HepG2 (cell line): ENCODE measurements around the gene UBE2L6. TPM values are rescaled to one million over a fixed set of nuclear protein-coding genes. Genes with fewer than 3 reads are reported as not detected.

ENCODE experiments used
- ARID2 ChIP-seq: sonication (generic); formaldehyde crosslinking; IDR thresholded peaks from 2 replicates; pipeline ENCODE4 v1.8.1; 2022; ENCODE audit warnings: mild to moderate bottlenecking, missing genetic modification reagents, borderline replicate concordance
- BHLHE40 ChIP-seq: IDR thresholded peaks from 2 replicates; pipeline ENCODE4 v1.6.1; 2011; ENCODE audit warnings: low read length, improper control_type of control experiment
- DNMT3B ChIP-seq: conservative IDR thresholded peaks from 2 replicates; pipeline ENCODE4 v1.6.1; 2016; ENCODE audit warnings: missing biosample characterization, control low read depth
- GATA4 ChIP-seq: sonication (generic); IDR thresholded peaks from 2 replicates; pipeline ENCODE4 v1.6.1; 2016; ENCODE audit warnings: antibody characterized with exemption, low read depth, borderline replicate concordance
- HHEX ChIP-seq: IDR thresholded peaks from 2 replicates; pipeline ENCODE4 v1.6.1; 2016; ENCODE audit warnings: control low read depth
- JDP2 ChIP-seq: sonication (generic); formaldehyde crosslinking; IDR thresholded peaks from 2 replicates; pipeline ENCODE4 v1.8.1; 2022; ENCODE audit warnings: missing genetic modification reagents, borderline replicate concordance
- JUNB ChIP-seq: sonication (generic); formaldehyde crosslinking; IDR thresholded peaks from 2 replicates; pipeline ENCODE4 v1.8.0; 2022; ENCODE audit warnings: missing genetic modification reagents, mild to moderate bottlenecking, borderline replicate concordance
- MAFK ChIP-seq, 2 experiments: IDR thresholded peaks in 1 of 2; conservative IDR thresholded peaks in 1 of 2; 2 replicates each; pipeline ENCODE4 v1.6.1; 2011; ENCODE audit warnings: improper control_type of control experiment in 2 of 2, low read length in 2 of 2
- NCOR1 ChIP-seq: fragments of 200-600 bp; sonication (generic); IDR thresholded peaks from 2 replicates; pipeline ENCODE4 v1.7.0; 2017; ENCODE audit warnings: antibody characterized with exemption, low read length, borderline replicate concordance
- NFIB ChIP-seq: sonication (generic); formaldehyde crosslinking; IDR thresholded peaks from 2 replicates; pipeline ENCODE4 v1.9.0; 2021; ENCODE audit warnings: missing genetic modification reagents, mild to moderate bottlenecking, borderline replicate concordance
- PHF20 ChIP-seq: sonication (generic); formaldehyde crosslinking; IDR thresholded peaks from 2 replicates; pipeline ENCODE4 v1.5.0; 2020; ENCODE audit warnings: mild to moderate bottlenecking, missing genetic modification reagents
- PRPF4 ChIP-seq: fragments of 200-400 bp; formaldehyde crosslinking; IDR thresholded peaks from 2 replicates; pipeline ENCODE4 v1.6.1; 2016; ENCODE audit warnings: low read length, low read depth; ENCODE audit not compliant: poor library complexity, severe bottlenecking
- SRF ChIP-seq: IDR thresholded peaks from 2 replicates; pipeline ENCODE4 v1.6.1; 2011; ENCODE audit warnings: mild to moderate bottlenecking, low read depth, low read length, moderate library complexity
- YEATS4 ChIP-seq: sonication (generic); formaldehyde crosslinking; IDR thresholded peaks from 2 replicates; pipeline ENCODE4 v1.4.0; 2020; ENCODE audit warnings: missing genetic modification reagents, borderline replicate concordance
- ZFP41 ChIP-seq: sonication (generic); formaldehyde crosslinking; IDR thresholded peaks from 2 replicates; pipeline ENCODE4 v1.4.0; 2020; ENCODE audit warnings: mild to moderate bottlenecking, missing genetic modification reagents, borderline replicate concordance
- ZNF329 ChIP-seq: sonication (generic); formaldehyde crosslinking; IDR thresholded peaks from 2 replicates; pipeline ENCODE4 v1.9.0; 2021; ENCODE audit warnings: low read depth, mild to moderate bottlenecking, missing genetic modification reagents
- ZNF354B ChIP-seq: sonication (generic); formaldehyde crosslinking; IDR thresholded peaks from 2 replicates; pipeline ENCODE4 v1.8.0; 2022; ENCODE audit warnings: mild to moderate bottlenecking, missing genetic modification reagents
- ZNF510 ChIP-seq: sonication (generic); formaldehyde crosslinking; IDR thresholded peaks from 2 replicates; pipeline ENCODE4 v1.4.0; 2020; ENCODE audit warnings: low read depth, mild to moderate bottlenecking, missing genetic modification reagents
- ZNF678 ChIP-seq: sonication (generic); formaldehyde crosslinking; IDR thresholded peaks from 2 replicates; pipeline ENCODE4 v1.4.0; 2020; ENCODE audit warnings: mild to moderate bottlenecking, missing genetic modification reagents
- polyA plus RNA-seq, 8 experiments: library from polyadenylated mRNA; depleted of rRNA in 3 of 8; stranded (reverse) in 7 of 8; unstranded in 1 of 8; fragments of >200 nt; fragmentation: Illumina TruSeq in 4 of 8; extraction: Trizol in 4 of 8; gene quantifications; 2 replicates each; pipeline versions ENCODE4 v1.2.1 to v1.2.3, GENCODE V29; 2011 to 2016; ENCODE audit warnings: low read depth in 4 of 8, missing spikeins in 1 of 8, mixed read lengths in 1 of 8; ENCODE audit not compliant: insufficient read depth in 1 of 8
- total RNA-seq, 5 experiments: library from RNA; depleted of rRNA; stranded (reverse); fragments of >200 nt; fragmentation: Illumina TruSeq; extraction: Trizol; gene quantifications; 2 replicates each; pipeline ENCODE4 v1.2.3, GENCODE V29; 2016; ENCODE audit warnings: low read depth in 1 of 5
- TF ChIP-seq, protein P1 (sequence below): sonication (generic); formaldehyde crosslinking; IDR thresholded peaks from 2 replicates; pipeline ENCODE4 v1.4.0; 2020; ENCODE audit warnings: missing genetic modification reagents
- TF ChIP-seq, protein P2 (sequence below): sonication (generic); formaldehyde crosslinking; IDR thresholded peaks from 2 replicates; pipeline ENCODE4; 2020; ENCODE audit warnings: missing genetic modification reagents, mild to moderate bottlenecking, borderline replicate concordance
- TF ChIP-seq, protein P3 (sequence below): IDR thresholded peaks from 2 replicates; pipeline ENCODE4 v1.6.1; 2016; ENCODE audit warnings: missing compliant biosample characterization, missing genetic modification reagents, borderline replicate concordance
- TF ChIP-seq, protein P4 (sequence below): IDR thresholded peaks from 2 replicates; pipeline ENCODE4 v1.6.1; 2016

UBE2L6 gene
- total and polyA plus RNA-seq, 2 of the 13 experiments (the other 11 are each of a cell fraction or from before 2014, with no cell fraction given): 30.3 to 30.4 TPM

DNA sequence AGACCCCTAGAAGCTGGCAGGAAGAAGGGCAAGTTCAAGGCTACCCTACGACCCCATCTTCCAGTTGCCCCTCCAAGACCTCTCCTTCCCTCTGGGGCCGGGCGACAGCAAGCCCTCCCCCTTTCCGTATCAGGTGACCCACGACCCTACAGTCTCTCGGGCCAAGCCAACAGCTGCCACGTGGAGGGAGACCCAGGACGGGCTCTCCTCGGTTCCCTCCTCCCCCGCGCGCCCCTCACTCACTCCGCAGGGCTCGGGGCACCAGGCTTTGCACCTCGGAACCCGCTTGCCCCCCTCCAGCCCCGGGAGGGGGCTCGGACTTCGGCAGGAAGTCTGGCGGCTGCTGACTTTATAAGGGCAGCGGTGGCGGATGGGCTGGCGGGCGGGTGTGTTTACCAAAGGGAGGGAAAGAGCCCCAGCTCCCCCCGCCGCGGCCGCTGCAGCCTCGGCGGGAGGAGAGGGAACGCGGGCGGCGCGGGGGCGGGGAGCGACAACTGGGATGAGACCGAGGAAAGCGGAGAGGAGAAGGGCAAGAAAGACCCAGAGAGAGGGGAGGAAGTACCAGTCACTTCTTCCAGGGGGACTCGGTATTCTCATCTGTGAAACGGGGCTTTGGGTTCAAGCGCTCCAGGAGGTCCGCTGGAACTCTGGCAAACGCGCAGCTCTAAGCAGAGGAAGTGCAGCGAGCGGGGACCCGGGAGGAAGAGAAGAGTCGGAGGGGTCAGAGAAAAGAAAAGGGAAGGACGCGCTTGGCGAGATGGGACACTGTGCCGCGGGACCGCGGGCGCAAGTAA lies 52.7 kb downstream of the UBE2L6 start (continued):
- TF ChIP-seq, protein P1, sequence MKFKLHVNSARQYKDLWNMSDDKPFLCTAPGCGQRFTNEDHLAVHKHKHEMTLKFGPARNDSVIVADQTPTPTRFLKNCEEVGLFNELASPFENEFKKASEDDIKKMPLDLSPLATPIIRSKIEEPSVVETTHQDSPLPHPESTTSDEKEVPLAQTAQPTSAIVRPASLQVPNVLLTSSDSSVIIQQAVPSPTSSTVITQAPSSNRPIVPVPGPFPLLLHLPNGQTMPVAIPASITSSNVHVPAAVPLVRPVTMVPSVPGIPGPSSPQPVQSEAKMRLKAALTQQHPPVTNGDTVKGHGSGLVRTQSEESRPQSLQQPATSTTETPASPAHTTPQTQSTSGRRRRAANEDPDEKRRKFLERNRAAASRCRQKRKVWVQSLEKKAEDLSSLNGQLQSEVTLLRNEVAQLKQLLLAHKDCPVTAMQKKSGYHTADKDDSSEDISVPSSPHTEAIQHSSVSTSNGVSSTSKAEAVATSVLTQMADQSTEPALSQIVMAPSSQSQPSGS (CRISPR knock-in tag): no peak
- TF ChIP-seq ZFP41 (peak; percentile 24; the same call in 1 of the 2 replicates), PHF20 (CRISPR knock-in tag) (peak; percentile 3; the same call in 1 of the 2 replicates), HHEX (no peak), ZNF354B (CRISPR knock-in tag) (peak; percentile 75; the same call in 1 of the 2 replicates), NFIB (CRISPR knock-in tag) (peak; percentile 71; the same call in 1 of the 2 replicates), DNMT3B (CRISPR knock-in tag) (no peak; the same call in 1 of the 2 replicates), ARID2 (CRISPR knock-in tag) (peak; percentile 86; the same call in 1 of the 2 replicates), YEATS4 (CRISPR knock-in tag) (peak; percentile 78), MAFK (conservative IDR thresholded peaks at IDR 0.05 in 1 of 2, IDR thresholded peaks at IDR 0.05 in 1 of 2; ENCODE audit: low read length in 2 of 2) (no peak), ZNF329 (CRISPR knock-in tag) (no peak), SRF (peak; percentile 91), JUNB (no peak), GATA4 (peak; percentile 47; the same call in 1 of the 2 replicates), ZNF678 (CRISPR knock-in tag) (no peak), BHLHE40 (no peak), PRPF4 (no peak), NCOR1 (peak; percentile 32; the same call in 1 of the 2 replicates), JDP2 (CRISPR knock-in tag) (no peak), ZNF510 (no peak)
- TF ChIP-seq, protein P2, sequence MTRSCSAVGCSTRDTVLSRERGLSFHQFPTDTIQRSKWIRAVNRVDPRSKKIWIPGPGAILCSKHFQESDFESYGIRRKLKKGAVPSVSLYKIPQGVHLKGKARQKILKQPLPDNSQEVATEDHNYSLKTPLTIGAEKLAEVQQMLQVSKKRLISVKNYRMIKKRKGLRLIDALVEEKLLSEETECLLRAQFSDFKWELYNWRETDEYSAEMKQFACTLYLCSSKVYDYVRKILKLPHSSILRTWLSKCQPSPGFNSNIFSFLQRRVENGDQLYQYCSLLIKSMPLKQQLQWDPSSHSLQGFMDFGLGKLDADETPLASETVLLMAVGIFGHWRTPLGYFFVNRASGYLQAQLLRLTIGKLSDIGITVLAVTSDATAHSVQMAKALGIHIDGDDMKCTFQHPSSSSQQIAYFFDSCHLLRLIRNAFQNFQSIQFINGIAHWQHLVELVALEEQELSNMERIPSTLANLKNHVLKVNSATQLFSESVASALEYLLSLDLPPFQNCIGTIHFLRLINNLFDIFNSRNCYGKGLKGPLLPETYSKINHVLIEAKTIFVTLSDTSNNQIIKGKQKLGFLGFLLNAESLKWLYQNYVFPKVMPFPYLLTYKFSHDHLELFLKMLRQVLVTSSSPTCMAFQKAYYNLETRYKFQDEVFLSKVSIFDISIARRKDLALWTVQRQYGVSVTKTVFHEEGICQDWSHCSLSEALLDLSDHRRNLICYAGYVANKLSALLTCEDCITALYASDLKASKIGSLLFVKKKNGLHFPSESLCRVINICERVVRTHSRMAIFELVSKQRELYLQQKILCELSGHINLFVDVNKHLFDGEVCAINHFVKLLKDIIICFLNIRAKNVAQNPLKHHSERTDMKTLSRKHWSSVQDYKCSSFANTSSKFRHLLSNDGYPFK (CRISPR knock-in tag): 0 out of 2 replicates have a peak, but pooled peaks have one; percentile 29
- TF ChIP-seq, protein P3, sequence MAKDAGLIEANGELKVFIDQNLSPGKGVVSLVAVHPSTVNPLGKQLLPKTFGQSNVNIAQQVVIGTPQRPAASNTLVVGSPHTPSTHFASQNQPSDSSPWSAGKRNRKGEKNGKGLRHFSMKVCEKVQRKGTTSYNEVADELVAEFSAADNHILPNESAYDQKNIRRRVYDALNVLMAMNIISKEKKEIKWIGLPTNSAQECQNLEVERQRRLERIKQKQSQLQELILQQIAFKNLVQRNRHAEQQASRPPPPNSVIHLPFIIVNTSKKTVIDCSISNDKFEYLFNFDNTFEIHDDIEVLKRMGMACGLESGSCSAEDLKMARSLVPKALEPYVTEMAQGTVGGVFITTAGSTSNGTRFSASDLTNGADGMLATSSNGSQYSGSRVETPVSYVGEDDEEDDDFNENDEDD (CRISPR knock-in tag): peak; percentile 44; the same call in 1 of the 2 replicates
- TF ChIP-seq, protein P4, sequence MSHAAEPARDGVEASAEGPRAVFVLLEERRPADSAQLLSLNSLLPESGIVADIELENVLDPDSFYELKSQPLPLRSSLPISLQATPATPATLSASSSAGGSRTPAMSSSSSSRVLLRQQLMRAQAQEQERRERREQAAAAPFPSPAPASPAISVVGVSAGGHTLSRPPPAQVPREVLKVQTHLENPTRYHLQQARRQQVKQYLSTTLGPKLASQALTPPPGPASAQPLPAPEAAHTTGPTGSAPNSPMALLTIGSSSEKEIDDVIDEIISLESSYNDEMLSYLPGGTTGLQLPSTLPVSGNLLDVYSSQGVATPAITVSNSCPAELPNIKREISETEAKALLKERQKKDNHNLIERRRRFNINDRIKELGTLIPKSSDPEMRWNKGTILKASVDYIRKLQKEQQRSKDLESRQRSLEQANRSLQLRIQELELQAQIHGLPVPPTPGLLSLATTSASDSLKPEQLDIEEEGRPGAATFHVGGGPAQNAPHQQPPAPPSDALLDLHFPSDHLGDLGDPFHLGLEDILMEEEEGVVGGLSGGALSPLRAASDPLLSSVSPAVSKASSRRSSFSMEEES (CRISPR knock-in tag): peak; percentile 60
